Activated T-cell treated with anti-CD3 and anti-CD28 coated beads for 1 hour (primary cell): Measurements from ENCODE around the gene EVA1C.
"Not testable (repeated sequence)": the region's sequence is repeated elsewhere in the genome, so short reads cannot be mapped to it uniquely, and the experiment has no call there.

ENCODE experiments used
- DNase-seq: peaks from one replicate; pipeline ENCODE4 v3.0.0-alpha.2; 2020; ENCODE audit warnings: low read depth

Gene EVA1C

DNA sequence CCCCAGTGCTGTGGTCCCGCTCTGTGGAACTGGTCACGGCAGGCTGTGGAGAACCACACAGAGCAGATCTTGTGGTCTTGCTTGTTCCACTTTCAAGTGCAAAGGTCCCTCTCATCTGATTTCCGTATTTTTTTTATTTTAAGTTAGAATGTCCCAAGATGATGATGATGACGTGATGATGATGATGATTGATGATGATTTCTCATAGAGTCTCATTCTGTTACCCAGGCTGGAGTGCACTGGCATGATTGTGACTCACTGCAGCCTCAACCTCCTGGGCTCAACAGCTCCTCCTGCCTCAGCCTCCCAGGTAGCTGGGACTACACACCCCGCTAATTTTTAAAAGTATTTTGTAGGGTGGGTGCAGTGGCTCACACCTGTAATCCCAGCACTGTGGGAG lies 12.2 kb downstream of the EVA1C start:
- DNase-seq, result no peak

DNA sequence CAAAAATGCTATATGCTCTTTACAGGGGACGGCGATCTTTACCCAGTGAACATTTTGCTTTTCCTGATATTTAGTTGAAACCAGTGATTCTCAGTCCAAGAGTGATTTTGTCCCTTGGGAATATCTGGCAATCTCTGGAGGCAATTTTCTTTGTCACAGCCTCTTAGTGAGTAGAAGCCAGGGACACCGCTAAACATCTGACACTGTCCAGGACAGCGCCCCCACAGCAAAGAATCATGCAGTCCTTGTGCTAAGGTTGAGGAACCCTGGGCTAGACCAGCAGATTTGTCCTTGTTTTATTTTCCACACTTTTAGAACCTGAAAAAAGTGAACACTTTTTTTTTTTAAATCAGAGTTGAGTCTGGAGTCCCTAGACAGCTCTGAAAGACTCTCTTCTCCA lies 13.1 kb downstream of the EVA1C start:
- no peak for DNase-seq

DNA sequence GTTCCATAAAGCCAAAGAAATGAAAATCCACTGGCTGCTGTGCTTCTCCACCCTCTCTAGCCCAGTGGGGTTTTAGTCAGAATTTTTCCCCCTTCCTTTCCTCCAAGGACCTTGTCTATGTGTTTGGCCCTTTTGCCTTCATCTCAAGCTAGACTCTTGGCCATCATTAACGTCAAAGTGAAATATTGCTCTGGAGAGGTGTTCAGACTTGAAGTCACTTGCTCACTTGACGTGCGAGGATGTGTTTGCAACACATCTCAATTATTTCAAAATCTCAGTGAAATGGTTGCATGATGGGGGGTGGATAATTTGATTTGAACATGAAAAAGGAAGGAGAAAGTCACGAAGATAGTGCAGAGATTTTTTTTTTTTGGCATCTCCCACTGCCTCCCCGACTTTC lies 13.6 kb downstream of the EVA1C start:
- no peak for DNase-seq

DNA sequence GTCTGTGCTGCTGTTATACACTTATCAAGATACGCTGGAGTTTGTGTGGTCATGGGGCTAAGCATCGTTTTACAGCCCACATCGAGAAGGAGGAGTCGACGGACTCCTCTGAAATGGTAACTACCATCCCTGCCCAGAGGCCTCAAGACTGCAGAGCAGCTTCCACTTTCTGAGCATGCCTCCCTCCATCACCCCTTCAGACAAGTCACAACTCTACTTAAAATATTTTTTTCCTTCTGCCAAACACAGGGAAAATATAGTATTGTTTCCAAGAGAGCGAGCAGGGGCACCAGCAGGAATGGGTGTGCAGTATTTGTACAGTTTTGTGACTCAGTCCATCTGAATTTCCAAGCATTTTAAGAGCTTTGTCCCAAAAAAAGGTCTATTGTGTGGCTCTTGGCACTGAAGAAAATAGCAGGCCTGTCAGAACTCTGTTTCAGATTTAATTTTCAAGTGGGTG lies 14.1 kb downstream of the EVA1C start:
- DNase-seq, result no peak

DNA sequence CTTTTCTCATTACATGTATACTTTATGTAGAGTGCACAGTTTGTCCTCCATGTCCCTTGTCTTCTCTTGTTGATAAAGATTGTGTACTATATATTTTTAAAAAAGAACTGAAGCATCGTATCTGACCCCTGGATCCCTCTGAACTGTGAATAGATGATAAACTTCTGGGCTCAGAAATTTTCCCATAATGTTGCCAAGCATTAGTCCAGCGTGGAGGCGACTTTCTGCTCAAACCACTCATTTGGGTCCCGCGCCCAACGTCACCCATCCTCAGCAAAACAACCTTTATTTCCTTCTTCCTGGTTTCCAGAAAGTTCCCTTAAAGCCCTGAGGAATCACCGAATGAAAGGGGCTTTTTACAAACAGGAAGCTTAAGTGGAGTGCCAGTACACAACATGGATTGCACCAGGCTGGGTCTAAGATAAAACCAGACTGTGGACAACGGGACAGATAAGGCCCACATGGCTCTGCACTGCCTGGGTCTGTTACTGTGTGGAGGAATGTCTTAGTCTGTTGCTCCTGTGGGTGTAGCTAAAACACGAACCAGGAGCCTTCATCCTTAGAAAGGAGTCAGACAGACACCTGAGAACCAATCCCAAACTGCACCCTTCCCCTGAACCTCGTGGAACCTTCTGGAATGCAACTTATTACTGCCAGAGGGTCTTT lies 15.6 kb downstream of the EVA1C start:
- no peak for DNase-seq

DNA sequence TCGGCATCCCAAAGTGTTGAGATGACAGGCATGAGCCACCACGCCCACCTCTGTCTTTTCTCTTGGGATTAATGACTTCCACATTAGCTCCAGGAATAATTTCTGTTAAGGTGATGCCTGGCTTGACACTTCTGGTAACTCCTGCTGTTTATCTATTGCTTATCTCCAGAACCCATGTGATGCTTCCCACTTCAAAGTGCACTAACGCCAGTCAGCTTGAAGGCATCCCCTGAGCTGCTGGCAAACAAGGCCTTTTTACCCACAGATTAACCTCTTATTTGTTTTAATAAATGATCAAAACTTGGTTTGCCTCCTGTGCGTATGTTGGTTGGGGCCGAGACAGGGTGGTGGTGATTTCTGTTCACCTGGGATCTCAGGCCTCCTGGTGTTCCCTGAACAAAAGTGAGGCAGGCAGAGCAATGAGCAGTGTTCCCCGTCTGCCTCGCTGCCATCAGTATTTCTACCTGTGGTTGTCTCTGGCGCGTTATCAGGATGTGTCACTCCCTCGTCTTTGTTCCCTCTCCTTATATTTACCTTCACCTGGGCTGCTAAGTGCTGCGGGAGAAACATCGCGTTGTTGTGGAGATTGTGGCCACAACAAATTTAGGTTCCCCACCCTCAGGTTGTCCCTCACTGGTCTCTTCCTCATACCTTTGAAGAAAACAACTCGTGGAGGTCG lies 20.6 kb downstream of the EVA1C start:
- not testable (repeated sequence) for DNase-seq

DNA sequence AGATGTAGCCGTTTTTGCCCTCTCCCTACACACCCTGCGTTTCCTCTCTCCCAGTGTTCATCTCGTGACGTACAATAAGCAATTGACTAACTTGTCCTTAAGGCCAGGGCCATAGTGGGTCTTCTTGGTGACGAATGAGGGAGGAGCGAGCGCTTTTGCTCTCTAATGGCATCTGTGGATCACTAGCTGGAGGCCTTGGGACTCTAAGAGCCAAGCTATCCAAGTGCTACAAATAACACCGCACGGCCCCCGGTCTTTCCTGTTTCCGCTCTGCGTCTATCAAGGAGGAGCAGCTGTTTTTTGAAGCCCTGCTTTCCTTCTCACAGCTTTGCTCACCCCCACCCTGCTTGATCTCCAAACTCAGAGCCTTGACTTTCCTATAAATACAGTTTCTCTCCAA lies 25.2 kb downstream of the EVA1C start:
- no peak for DNase-seq

DNA sequence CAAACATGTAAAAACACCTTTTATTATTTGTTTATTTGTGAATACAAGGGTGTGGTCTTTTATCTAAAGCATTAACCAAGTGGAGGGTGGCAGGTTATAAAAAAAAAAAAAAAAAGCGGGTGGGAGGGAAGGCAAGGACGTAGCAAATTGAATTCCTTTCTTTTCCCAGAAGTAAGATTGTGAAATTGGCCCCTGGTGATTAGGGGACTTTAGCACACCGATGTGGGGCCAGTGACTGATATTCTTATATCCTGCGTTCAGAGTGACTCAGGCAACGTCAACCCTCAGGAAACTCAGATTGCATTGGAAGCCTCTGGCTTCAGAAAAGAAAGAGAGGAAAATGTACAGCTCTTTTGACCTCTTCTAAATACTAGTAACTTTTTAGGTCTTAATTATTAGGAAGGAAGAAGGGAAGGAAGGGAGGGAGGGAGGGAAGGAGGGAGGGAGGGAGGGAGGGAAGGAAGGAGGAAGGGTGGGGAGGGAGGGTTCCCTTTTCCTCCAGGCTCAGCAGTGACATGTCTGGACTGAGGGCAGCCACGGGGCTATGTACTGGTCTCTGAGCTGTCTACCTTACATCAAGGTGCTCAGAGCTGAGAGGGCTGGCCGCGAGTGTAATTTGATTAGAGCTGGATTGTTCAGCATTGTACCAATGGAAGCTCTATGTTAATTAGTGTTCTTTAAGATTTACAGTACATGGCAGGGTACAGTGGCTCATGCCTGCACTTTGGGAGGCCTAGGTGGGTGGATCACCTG lies 30.2 kb downstream of the EVA1C start:
- no peak for DNase-seq

DNA sequence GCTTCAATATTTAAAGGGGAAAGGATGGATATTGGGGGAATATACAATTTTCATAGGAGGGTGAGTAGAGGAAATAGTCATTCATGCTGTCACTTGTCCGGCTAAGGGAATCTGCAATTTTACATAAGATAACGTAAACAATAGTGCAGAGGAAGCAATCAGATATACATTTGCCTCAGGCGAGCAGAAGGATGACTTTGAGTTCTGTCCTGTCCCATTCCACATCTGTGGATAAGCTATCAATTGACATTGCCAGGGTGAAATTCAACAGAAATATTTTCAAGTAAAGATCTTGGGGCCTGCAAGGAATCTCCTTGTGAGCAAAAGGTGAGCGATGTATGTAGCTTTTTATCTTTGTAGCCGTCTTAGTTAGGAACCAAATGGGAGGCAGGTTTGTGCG lies 32.6 kb downstream of the EVA1C start:
- no peak for DNase-seq

DNA sequence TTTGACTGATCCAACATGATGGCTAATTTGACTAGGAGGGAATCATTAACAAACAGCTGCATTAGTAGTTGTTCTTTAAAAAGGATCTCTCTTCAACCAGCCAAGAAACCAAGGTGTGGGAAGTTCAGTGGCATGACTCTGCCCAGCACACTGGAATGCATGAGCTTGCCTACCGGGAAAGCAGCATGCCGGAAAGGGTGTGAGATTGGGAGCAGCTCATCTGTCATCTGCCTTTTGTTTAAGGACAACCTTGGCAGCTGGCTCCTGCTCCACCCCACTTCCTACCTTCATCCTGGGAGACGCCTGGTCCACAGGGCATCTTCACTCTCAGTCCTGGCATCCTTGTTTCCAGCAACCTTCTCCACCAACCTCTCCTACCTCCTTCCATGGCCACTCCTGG lies 33.9 kb downstream of the EVA1C start:
- DNase-seq, result not testable (repeated sequence)

DNA sequence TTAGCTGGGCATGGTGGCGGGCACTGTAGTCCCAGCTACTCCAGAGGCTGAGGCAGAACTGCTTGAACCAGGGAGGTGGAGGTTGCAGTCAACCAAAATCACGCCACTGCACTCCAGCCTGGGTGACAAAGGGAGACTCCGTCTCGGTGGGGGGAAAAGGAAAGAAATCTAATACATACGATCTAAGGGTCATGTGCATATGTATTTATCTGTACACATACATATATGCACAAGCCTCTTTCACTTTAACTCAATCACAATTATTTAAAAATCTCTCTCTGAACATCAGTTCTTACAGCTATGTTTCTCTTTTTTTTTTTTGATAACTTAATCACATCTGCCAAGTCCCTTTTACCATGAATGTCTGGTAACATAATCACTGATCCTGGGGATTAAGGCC lies 34.7 kb downstream of the EVA1C start:
- no peak for DNase-seq

DNA sequence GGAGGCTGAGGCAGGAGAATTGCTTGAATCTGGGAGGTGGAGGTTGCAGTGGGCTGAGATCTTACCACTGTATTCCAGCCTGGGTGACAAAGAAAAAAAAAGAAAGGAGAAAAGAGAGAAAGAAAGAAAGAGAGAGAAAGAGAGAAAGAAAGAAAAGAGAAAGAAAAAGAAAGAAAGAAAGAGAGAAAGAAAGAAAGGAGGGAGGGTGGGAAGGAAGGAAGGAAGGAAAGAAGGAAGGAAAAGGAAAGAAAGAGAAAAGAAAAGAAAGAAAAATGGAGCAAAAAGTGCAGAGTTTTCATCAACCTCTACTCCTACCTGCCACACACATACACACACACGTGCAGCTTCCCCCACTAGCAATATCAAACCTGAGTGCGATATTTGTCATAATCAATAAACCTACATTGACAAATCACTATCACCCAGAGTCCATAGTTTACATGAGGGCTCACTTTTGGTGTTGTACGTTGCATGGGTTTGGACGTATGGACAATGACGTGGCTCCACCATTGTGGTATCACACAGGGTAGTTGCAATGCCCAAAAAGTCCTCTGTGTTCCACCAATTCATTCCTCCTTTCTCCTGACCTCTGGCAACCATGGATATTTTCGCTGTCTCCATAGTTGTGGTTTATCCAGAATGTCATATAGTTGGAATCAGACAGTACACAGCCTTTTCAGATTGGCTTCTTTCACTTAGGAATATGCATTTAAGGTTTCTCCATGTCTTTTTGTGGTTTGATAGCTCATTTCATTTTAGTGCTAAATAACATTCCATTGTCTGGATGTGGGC lies 36.5 kb downstream of the EVA1C start:
- no peak for DNase-seq

DNA sequence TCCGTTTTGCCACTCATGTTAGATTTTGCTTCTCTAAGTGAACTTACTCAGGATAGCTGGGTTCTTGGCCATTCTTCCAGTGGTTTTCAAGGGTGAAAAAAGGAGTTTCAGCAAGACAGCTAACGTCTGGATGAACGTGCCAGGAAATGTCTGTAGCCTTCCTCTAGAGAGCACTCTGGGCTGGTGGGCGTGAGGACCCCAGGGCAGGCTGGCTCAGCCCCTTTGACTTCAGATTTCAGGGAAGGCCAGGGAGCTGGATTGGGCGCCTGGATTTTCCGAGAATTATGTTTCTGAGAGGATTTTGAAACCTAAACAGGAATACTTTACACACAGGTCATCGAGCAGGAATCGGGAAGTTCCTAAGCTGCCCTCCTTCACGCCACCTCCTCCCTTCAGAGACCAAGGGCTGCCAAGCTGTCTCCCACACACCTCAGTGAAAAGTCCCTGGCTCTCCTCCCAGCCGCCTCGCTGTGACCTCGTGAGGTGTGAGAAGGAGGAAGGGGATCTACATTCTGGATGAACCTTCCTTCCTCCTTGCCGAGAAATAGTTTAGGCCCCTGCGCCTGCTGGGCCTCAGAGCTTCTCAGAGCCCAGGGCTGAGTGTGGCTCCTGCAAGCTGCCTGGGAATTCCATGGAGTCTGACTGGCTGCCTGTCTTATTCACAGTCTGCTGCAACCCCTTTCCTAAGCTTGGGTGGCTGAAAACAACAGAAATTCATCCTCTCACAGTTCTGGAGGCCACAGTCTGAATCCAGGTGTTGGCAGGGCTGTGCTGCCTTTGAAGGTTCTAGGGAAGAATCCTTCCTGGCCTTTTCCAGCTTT lies 38.6 kb downstream of the EVA1C start:
- DNase-seq, result not testable (repeated sequence)

DNA sequence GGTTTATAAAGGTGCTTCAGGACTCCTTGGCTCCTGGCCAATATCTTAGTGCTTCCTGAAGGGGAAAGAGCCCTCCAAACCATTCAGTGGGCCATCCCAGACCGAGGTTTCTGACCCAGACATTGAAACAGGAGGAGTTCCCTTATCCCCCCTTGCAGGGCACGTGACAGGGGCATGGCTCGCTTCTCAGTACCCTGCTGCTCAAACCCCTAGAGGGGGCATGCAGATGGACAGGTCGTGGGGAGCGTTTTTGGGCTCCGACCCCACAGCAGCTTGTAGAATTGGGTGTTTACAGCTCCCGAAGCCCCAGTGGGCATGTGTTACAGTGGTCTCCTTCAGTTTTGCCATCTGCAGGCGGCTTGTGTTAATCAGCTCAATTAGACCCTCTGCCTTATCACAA lies 39.7 kb downstream of the EVA1C start:
- not testable (repeated sequence) for DNase-seq

DNA sequence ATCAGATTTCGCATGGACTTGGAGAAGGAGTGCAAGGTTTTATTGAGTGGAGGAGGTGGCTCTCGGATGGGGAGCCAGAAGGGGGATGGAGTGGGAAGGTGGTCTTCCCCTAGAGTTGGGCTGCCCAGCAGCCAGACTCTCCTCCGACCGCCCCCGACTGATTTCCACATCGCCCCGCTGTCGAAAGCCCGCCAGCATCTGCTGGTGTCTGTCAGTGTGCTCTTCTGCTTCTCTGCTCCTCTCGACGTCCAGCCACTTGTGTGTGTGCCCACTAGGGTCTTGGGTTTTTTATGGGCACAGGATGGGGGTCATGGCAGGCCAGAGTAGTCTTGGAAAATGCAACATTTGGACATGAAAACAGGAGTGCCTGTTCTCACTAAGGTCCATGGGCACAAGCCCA lies 40.1 kb downstream of the EVA1C start:
- no peak for DNase-seq

DNA sequence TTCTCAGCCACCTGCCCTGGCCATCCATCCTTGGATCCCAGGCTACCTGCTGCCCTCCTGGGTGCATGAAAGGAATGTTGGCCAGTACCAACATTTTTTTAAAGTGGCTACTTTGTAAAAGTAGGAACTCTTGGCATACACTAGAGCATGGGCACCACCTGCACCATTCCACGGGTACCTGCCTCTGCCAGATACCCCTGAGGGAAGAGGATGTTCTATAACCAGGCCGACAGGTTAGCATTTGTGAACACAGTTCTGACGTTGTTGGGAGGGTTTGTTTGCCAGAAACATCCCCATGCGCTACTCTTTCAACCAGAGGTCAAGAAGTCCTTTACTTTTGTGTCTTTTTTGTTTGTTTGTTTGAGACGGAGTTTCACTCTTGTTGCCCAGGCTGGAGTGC lies 43.0 kb downstream of the EVA1C start:
- DNase-seq, result no peak

DNA sequence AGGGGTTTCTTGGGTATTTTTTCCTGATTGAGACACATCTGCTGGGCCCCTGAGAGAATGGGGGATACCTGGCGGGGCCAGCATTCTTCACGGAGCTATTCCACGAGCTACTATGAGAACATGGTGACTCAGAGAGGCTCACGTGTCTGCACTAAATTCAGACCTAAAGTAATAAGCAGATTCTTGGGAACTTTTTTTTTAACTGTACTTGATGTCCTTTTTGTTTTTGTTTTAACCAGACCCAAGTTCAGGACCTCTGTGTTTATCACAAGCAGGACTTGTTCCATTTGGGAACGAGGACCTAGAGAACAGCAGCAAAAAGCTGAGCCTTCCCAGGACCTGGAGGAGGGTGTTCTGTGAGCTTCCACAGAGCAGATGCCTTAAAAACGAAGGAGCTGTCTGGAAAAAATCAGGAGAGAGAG lies 44.0 kb downstream of the EVA1C start:
- DNase-seq, result no peak

DNA sequence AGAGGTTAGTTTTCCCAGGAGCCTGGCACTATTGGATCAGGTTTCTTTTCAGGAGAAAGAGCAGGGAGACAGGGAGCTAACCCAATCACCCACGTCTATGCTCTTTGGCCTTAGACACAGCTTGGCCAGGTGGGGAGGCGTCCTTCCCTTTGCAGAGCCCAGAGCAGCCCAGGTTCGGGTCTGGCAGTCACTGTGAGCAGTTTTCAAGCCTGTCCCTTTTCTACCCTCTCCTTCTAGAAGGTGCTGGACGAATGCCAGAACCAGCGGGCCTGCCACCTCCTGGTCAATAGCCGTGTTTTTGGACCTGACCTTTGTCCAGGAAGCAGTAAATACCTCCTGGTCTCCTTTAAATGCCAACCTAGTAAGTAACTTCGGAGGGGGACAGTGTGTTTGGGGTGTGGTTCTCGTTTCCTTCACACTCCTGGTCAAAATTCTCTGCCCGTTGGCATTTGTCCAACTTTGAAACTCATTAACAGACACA lies 44.9 kb downstream of the EVA1C start:
- no peak for DNase-seq

DNA sequence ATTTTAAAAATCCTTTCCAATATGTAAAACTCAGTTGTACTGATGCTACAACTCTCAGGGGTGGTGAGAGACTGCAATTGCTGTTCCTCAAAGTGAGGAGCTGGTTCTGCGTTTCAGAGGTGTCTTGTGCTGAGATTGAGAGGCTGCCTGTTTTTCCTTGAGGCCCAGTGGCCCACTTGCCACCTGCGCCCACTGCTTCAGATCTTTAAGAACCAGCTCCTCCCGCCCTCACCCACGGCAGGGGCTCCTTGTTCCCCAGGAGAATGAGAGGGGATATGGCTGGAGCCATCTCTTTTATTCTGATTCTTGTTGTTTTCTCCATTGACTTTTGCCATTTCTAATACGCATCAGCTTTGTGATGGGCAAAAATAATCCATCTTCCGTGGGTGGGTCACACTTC lies 45.5 kb downstream of the EVA1C start:
- DNase-seq, result no peak

DNA sequence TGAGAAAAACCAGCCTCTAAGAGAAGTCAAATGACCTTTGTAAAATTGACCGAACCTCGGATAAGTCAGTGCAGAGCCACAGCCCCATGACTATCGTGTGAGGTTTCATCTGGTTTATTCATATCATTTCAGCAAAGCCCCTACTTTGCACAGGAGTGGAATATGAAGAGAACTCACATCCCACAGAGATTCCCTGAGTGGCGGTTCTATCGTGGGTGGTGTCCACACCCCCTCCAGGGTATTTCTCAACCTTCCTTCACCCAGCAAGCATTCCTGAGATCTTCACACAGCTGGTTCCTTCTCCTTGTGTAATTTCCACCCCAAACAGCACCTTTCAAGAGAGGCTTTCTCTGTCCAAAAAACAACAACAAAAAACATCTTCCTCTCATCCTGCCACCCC lies 47.5 kb downstream of the EVA1C start:
- no peak for DNase-seq

DNA sequence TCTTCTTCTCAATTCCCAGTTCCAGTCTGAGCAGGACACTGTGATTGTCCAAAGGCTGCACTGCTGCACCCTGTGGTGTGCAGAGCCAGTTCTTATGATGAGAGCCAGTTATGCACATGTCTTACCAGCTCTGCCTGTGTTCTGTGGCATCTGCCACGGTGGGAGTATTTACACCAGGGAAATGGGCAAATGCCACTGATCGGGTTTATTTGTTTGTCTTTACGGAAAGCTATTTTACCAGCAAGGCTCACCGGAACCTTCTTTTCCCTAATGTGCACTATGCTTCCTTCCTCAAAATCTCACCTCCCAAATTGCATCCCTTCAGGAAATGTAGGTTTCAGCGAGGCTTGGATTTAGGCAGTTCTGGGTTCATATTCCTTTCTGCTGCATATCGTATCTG lies 49.0 kb downstream of the EVA1C start:
- no peak for DNase-seq
